GM23338 (cell line): ENCODE measurements around the gene GRID2.

Experiments used
- CREB1 ChIP-seq: fragments of 250-450 bp; sonication (Bioruptor Pico); IDR thresholded peaks from 2 replicates; pipeline ENCODE4 v1.5.0; 2020; ENCODE audit warnings: low read depth, mild to moderate bottlenecking, moderate library complexity
- EZH2 ChIP-seq: fragments of 200-600 bp; sonication (generic); IDR thresholded peaks from one replicate; pipeline ENCODE4 v1.8.0; 2017; ENCODE audit warnings: antibody characterized with exemption, mild to moderate bottlenecking, low read depth; ENCODE audit not compliant: unreplicated experiment
- EZH2phosphoT487 ChIP-seq: fragments of 200-600 bp; sonication (generic); IDR thresholded peaks from one replicate; pipeline ENCODE4 v1.8.1; 2018; ENCODE audit warnings: antibody characterized with exemption; ENCODE audit not compliant: unreplicated experiment
- NANOG ChIP-seq: IDR thresholded peaks from 2 replicates; pipeline ENCODE4 v1.6.1; 2016; ENCODE audit warnings: antibody characterized with exemption, borderline replicate concordance
- POLR2AphosphoS5 ChIP-seq: IDR thresholded peaks from 2 replicates; pipeline ENCODE4 v1.6.1; 2016; ENCODE audit warnings: antibody characterized with exemption, low read depth
- ZNF114 ChIP-seq: fragments of 250-450 bp; sonication (Bioruptor Pico); IDR thresholded peaks from 2 replicates; pipeline ENCODE4 v1.5.0; 2020; ENCODE audit warnings: mild to moderate bottlenecking, moderate library complexity
- TF ChIP-seq, protein P1 (sequence below): IDR thresholded peaks from one replicate; pipeline ENCODE4 v1.6.1; 2018; ENCODE audit warnings: antibody characterized with exemption; ENCODE audit not compliant: unreplicated experiment
- TF ChIP-seq, protein P2 (sequence below), 2 experiments: fragments of 200-600 bp in 1 of 2; sonication (generic) in 1 of 2; conservative IDR thresholded peaks; 2 replicates each; pipeline versions ENCODE4 v1.5.1 to v1.6.1; 2016 to 2017; ENCODE audit warnings: antibody characterized with exemption in 2 of 2, low read depth in 2 of 2, mild to moderate bottlenecking in 2 of 2, moderate library complexity in 1 of 2
- TF ChIP-seq, protein P3 (sequence below): IDR thresholded peaks from 2 replicates; pipeline ENCODE4 v1.6.1; 2016; ENCODE audit warnings: antibody characterized with exemption

DNA sequence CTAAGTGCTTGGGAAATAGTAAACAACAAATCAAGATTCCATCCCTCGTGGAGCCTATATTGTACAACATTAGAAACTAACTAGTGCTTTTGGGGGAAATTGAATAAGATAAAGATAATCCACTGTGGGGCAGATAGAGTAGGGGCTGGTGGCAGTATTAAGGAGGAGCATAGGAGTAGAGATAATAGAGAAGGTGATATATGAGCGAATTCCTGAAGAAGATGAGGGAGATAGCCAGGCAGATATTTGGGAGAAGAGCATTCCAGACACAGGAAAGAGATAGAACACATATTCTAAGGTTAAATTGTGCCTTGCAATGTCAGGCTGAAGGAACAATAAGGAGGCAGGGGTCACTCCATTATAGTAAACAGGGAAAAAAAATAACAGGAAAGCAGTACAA is 218.2 kb downstream of the GRID2 start:
- TF ChIP-seq, protein P1, sequence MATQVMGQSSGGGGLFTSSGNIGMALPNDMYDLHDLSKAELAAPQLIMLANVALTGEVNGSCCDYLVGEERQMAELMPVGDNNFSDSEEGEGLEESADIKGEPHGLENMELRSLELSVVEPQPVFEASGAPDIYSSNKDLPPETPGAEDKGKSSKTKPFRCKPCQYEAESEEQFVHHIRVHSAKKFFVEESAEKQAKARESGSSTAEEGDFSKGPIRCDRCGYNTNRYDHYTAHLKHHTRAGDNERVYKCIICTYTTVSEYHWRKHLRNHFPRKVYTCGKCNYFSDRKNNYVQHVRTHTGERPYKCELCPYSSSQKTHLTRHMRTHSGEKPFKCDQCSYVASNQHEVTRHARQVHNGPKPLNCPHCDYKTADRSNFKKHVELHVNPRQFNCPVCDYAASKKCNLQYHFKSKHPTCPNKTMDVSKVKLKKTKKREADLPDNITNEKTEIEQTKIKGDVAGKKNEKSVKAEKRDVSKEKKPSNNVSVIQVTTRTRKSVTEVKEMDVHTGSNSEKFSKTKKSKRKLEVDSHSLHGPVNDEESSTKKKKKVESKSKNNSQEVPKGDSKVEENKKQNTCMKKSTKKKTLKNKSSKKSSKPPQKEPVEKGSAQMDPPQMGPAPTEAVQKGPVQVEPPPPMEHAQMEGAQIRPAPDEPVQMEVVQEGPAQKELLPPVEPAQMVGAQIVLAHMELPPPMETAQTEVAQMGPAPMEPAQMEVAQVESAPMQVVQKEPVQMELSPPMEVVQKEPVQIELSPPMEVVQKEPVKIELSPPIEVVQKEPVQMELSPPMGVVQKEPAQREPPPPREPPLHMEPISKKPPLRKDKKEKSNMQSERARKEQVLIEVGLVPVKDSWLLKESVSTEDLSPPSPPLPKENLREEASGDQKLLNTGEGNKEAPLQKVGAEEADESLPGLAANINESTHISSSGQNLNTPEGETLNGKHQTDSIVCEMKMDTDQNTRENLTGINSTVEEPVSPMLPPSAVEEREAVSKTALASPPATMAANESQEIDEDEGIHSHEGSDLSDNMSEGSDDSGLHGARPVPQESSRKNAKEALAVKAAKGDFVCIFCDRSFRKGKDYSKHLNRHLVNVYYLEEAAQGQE = no peak
- TF ChIP-seq, protein P2, sequence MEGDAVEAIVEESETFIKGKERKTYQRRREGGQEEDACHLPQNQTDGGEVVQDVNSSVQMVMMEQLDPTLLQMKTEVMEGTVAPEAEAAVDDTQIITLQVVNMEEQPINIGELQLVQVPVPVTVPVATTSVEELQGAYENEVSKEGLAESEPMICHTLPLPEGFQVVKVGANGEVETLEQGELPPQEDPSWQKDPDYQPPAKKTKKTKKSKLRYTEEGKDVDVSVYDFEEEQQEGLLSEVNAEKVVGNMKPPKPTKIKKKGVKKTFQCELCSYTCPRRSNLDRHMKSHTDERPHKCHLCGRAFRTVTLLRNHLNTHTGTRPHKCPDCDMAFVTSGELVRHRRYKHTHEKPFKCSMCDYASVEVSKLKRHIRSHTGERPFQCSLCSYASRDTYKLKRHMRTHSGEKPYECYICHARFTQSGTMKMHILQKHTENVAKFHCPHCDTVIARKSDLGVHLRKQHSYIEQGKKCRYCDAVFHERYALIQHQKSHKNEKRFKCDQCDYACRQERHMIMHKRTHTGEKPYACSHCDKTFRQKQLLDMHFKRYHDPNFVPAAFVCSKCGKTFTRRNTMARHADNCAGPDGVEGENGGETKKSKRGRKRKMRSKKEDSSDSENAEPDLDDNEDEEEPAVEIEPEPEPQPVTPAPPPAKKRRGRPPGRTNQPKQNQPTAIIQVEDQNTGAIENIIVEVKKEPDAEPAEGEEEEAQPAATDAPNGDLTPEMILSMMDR (conservative IDR thresholded peaks at IDR 0.05; ENCODE audit: low read depth in 2 of 2) = no peak
- no peak for TF ChIP-seq CREB1 (CRISPR knock-in tag)
- TF ChIP-seq EZH2 = no peak
- no peak for TF ChIP-seq POLR2AphosphoS5
- TF ChIP-seq, protein P3, sequence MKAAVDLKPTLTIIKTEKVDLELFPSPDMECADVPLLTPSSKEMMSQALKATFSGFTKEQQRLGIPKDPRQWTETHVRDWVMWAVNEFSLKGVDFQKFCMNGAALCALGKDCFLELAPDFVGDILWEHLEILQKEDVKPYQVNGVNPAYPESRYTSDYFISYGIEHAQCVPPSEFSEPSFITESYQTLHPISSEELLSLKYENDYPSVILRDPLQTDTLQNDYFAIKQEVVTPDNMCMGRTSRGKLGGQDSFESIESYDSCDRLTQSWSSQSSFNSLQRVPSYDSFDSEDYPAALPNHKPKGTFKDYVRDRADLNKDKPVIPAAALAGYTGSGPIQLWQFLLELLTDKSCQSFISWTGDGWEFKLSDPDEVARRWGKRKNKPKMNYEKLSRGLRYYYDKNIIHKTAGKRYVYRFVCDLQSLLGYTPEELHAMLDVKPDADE = no peak
- TF ChIP-seq NANOG = no peak
- TF ChIP-seq EZH2phosphoT487 = no peak
- no peak for TF ChIP-seq ZNF114 (CRISPR knock-in tag)
